ENCODE measurements around the gene NMT1. TPM values are rescaled to one million over a fixed set of nuclear protein-coding genes. Genes with fewer than 3 reads are reported as not detected.

NMT1 gene
- total and polyA plus RNA-seq, 4 donors: 37.7 to 120 (median 48.9) TPM

- peak; percentile 83 for ATAC-seq (ENCODE audit: insufficient read depth, low FRiP score)
- DNase-seq: peak; percentile 97 to 99 (median 98)
- Histone ChIP-seq H3K9me3 (ENCODE audit: control insufficient read depth in 4 of 4, insufficient read depth in 3 of 4, low read length in 3 of 4) (no peaks in the 10 kb centered on the region), H3K4me3 (peak within 1 kb of the TSS; percentile 60), H3K27me3 (ENCODE audit: control insufficient read depth in 3 of 3, insufficient read depth in 3 of 3, low read length in 2 of 3) (no peaks in the 10 kb centered on the region), H3K36me3 (ENCODE audit: control insufficient read depth in 4 of 4, insufficient read depth in 4 of 4, low read length in 4 of 4) (peaks cover 0 to 11% (median 0%) of the 10 kb centered on the region in 4 donors), H3K27ac (ENCODE audit: low read depth in 1 of 2, low read length in 1 of 2) (peak within 1 kb of the TSS; percentile 18 to 68), H3K4me1 (ENCODE audit: control insufficient read depth in 5 of 5, insufficient read depth in 5 of 5, low read length in 5 of 5) (peaks cover 0 to 25% (median 4%) of the 10 kb centered on the region in 5 donors), H3K9ac (ENCODE audit: insufficient read depth in 1 of 2, low read length in 2 of 2) (peak within 1 kb of the TSS in 1 of 2 donors; percentile 72)
- 5% methylated on average over 40 of the region's 40 CpGs for WGBS, 2 donors
- TF ChIP-seq CTCF (IDR thresholded peaks at IDR 0.05; ENCODE audit: control extremely low read depth, extremely low read depth): peak; percentile 100
These were observed 74.3 kb downstream of the NMT1 start, which contains the start of gene ACBD4 for GRCh38 chr17:45135192-45135977. Gene ACBD4 (plus strand): TSS chr17:45135687. CDS start chr17:45136145, 458 bp downstream.

DNA sequence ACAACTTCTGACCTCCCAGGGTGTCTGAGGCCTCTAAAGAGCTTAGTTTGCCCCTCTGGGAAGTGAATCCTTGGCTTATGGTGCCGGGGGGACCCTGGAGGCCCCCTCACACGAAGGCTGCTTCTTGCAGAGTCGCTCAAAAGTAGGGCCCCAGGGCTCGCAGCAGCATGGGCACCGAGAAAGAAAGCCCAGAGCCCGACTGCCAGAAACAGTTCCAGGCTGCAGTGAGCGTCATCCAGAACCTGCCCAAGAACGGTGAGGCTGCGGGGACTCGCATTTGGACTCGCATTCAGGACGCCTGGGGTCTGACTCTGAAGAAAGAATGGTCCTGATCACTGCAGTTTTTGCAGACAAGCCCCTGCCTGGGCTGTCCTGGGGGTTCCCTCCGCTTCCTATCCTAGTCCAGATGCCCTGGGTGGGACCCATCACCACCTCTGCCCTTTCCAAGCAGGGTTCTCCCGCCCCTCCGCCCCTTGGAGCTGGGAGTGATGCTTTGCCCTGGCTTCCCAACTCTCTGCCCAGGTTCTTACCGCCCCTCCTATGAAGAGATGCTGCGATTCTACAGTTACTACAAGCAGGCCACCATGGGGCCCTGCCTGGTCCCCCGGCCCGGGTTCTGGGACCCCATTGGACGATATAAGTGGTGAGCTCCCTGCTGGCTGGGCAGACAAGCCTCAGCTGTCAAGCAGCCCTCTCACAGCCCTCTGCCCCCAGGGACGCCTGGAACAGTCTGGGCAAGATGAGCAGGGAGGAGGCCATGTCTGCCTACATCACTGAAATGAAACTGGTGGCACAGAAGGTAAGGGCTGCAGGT lies 75.1 kb downstream of the NMT1 start:
- peaks cover 0 to 25% (median 4%) of the 10 kb centered on the region in 5 donors for H3K4me1 ChIP-seq (ENCODE audit: control insufficient read depth in 5 of 5, insufficient read depth in 5 of 5, low read length in 5 of 5)
- H3K9ac ChIP-seq (ENCODE audit: insufficient read depth in 1 of 2, low read length in 2 of 2): peak overlapping the region in 1 of 2 donors; percentile 72
- peak overlapping the region in 1 of 2 donors; percentile 68 for H3K27ac ChIP-seq (ENCODE audit: low read depth in 1 of 2, low read length in 1 of 2)
- peaks cover 0 to 11% (median 0%) of the 10 kb centered on the region in 4 donors for H3K36me3 ChIP-seq (ENCODE audit: control insufficient read depth in 4 of 4, insufficient read depth in 4 of 4, low read length in 4 of 4)
- TF ChIP-seq CTCF (IDR thresholded peaks at IDR 0.05; ENCODE audit: control extremely low read depth, extremely low read depth): no peak
- H3K4me3 ChIP-seq: peak overlapping the region; percentile 60
- no peaks in the 10 kb centered on the region for H3K9me3 ChIP-seq (ENCODE audit: control insufficient read depth in 4 of 4, insufficient read depth in 3 of 4, low read length in 3 of 4)
- DNase-seq: no peak
- no peaks in the 10 kb centered on the region for H3K27me3 ChIP-seq (ENCODE audit: control insufficient read depth in 3 of 3, insufficient read depth in 3 of 3, low read length in 2 of 3)
- ATAC-seq (ENCODE audit: insufficient read depth, low FRiP score): no peak
- 56 to 67% methylated on average over 21 of the region's 21 CpGs for WGBS, 2 donors

DNA sequence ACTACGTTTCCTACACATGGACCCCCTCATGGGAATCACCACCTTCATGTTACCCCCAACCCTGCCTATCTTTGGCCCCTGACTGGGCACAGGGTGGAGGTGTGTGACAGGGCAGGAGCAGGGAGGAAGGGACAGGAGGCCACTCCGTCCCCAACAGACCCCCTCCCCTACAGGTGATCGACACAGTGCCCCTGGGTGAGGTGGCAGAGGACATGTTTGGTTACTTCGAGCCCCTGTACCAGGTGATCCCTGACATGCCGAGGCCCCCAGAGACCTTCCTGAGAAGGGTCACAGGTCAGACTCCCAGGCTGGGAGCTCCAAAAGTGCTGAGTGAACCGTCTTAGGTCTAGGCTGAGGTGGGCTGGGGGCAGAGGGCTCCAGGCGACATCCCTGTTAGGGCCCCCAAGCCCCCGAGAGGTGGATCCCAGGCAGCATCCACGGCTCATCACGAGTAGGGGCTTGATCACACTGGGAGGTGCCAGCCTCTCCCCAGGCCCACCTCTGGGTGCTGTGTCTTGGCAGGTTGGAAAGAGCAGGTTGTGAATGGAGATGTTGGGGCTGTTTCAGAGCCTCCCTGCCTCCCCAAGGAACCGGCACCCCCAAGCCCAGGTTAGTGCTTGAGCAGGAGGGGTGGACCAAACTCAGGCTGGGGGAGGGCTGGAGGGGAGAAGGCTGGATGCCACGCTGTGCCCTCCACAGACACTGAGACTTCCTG lies 75.9 kb downstream of the NMT1 start:
- DNase-seq (no peak), ATAC-seq (ENCODE audit: insufficient read depth, low FRiP score) (no peak)
- Histone ChIP-seq H3K4me3 (no peak overlapping the region), H3K27ac (ENCODE audit: low read depth in 1 of 2, low read length in 1 of 2) (no peak overlapping the region), H3K9ac (ENCODE audit: insufficient read depth in 1 of 2, low read length in 2 of 2) (no peak overlapping the region), H3K27me3 (ENCODE audit: control insufficient read depth in 3 of 3, insufficient read depth in 3 of 3, low read length in 2 of 3) (no peaks in the 10 kb centered on the region), H3K9me3 (ENCODE audit: control insufficient read depth in 4 of 4, insufficient read depth in 3 of 4, low read length in 3 of 4) (no peaks in the 10 kb centered on the region), H3K36me3 (ENCODE audit: control insufficient read depth in 4 of 4, insufficient read depth in 4 of 4, low read length in 4 of 4) (peaks cover 0 to 11% (median 0%) of the 10 kb centered on the region in 4 donors), H3K4me1 (ENCODE audit: control insufficient read depth in 5 of 5, insufficient read depth in 5 of 5, low read length in 5 of 5) (peaks cover 0 to 20% (median 0%) of the 10 kb centered on the region in 5 donors)
- no peak for TF ChIP-seq CTCF (IDR thresholded peaks at IDR 0.05; ENCODE audit: control extremely low read depth, extremely low read depth)
- 91 to 98% methylated on average over 12 of the region's 12 CpGs for WGBS, 2 donors

Measured in lung (tissue), 12 donors.